HG03025 (cell line): Measurements from ENCODE around the gene RGS16.

Experiments used
- ATAC-seq: cut with Tn5 transposase; IDR thresholded peaks from one replicate; pipeline ENCODE4 v1.9.1; 2021; ENCODE audit warnings: mild to moderate bottlenecking, moderate library complexity; ENCODE audit not compliant: unreplicated experiment, low FRiP score

RGS16 gene

GRCh38 chr1:182610606-182611194 lies 6.5 kb upstream of the RGS16 start:
- no peak for ATAC-seq

- ATAC-seq, result no peak
Observed at GRCh38 chr1:182608845-182609610, 4.8 kb upstream of the RGS16 start.

GRCh38 chr1:182608236-182608635 lies 4.0 kb upstream of the RGS16 start:
- no peak for ATAC-seq

GRCh38 chr1:182607566-182607965 lies 3.4 kb upstream of the RGS16 start:
- ATAC-seq, result no peak

GRCh38 chr1:182603646-182604174 lies 479 bp downstream of the RGS16 start:
- ATAC-seq, result no peak

GRCh38 chr1:182602935-182603645 lies 1.1 kb downstream of the RGS16 start:
- ATAC-seq, result no peak

GRCh38 chr1:182601913-182602312 lies 2.3 kb downstream of the RGS16 start:
- ATAC-seq, result no peak

- no peak for ATAC-seq
Observed at GRCh38 chr1:182601416-182601786, 2.8 kb downstream of the RGS16 start.

GRCh38 chr1:182600745-182601415 lies 3.3 kb downstream of the RGS16 start:
- no peak for ATAC-seq

- no peak for ATAC-seq
Observed at GRCh38 chr1:182600036-182600713, 4.0 kb downstream of the RGS16 start.

GRCh38 chr1:182599339-182599738 lies 4.8 kb downstream of the RGS16 start:
- no peak for ATAC-seq

GRCh38 chr1:182598296-182598695 lies 5.9 kb downstream of the RGS16 start:
- no peak for ATAC-seq

GRCh38 chr1:182596934-182597333 lies 7.3 kb downstream of the RGS16 start:
- no peak for ATAC-seq

- ATAC-seq, result no peak
Observed at GRCh38 chr1:182595641-182596240, 8.4 kb downstream of the RGS16 start.

GRCh38 chr1:182589931-182590330 lies 14.3 kb downstream of the RGS16 start:
- ATAC-seq, result no peak

- no peak for ATAC-seq
Observed at GRCh38 chr1:182589520-182589919, 14.7 kb downstream of the RGS16 start.

- ATAC-seq, result peak; percentile 77
Observed at GRCh38 chr1:182588500-182589396, 15.4 kb downstream of the RGS16 start, which contains the start of gene RNASEL. Gene RNASEL, minus strand, starts transcription at chr1:182589256. Its CDS starts 2,450 bp downstream, at chr1:182586806.

GRCh38 chr1:182587666-182588499 lies 16.3 kb downstream of the RGS16 start:
- no peak for ATAC-seq
